Natural killer cell (primary cell): ENCODE data around the gene TSPAN1. TPM values are rescaled to one million over a fixed set of nuclear protein-coding genes. Genes with fewer than 3 reads are reported as not detected.

Experiments used
- ATAC-seq, 3 donors: fragments of 150-1000 bp in 2 of 3; fragments of 200-7000 bp in 1 of 3; cut with Tn5 transposase; 1 replicate in 1 of 3; 2 replicates in 2 of 3; pipeline ENCODE4 v1.10.0; 2021; ENCODE audit warnings: mild to moderate bottlenecking in 2 of 3, moderate library complexity in 2 of 3
- DNase-seq, 2 donors: peaks; one replicate each; pipeline versions ENCODE4 v3.0.0 to v3.0.0-alpha.2; 2013 to 2021; ENCODE audit warnings: mixed read lengths in 1 of 2
- H3K27ac ChIP-seq: one replicate; pipeline ENCODE4 v1.5.1; 2013; ENCODE audit warnings: mild to moderate bottlenecking, low read length
- H3K27me3 ChIP-seq: one replicate; pipeline ENCODE4 v1.6.1; 2013; ENCODE audit warnings: low read length; ENCODE audit not compliant: control insufficient read depth, insufficient read depth
- H3K36me3 ChIP-seq: one replicate; pipeline ENCODE4 v1.6.1; 2013; ENCODE audit warnings: low read length; ENCODE audit not compliant: control insufficient read depth, insufficient read depth
- H3K4me1 ChIP-seq: one replicate; pipeline ENCODE4 v1.6.1; 2013; ENCODE audit warnings: low read length; ENCODE audit not compliant: control insufficient read depth, insufficient read depth
- H3K4me3 ChIP-seq: one replicate; pipeline ENCODE4 v1.5.1; 2013; ENCODE audit warnings: low read length
- H3K9me3 ChIP-seq: one replicate; pipeline ENCODE4 v1.6.1; 2013; ENCODE audit warnings: low read length; ENCODE audit not compliant: control insufficient read depth, insufficient read depth
- H3K27ac Mint-ChIP-seq, 2 donors: one replicate each; pipeline ENCODE4 v1.8.0; 2022; ENCODE audit warnings: mild to moderate bottlenecking in 2 of 2, mixed read lengths in 2 of 2, moderate library complexity in 1 of 2
- H3K27me3 Mint-ChIP-seq, 2 donors: one replicate each; pipeline ENCODE4 v1.8.0; 2022; ENCODE audit warnings: low read depth in 2 of 2, mixed read lengths in 2 of 2
- H3K36me3 Mint-ChIP-seq: one replicate; pipeline ENCODE4 v1.8.0; 2022; ENCODE audit warnings: mixed read lengths
- H3K4me1 Mint-ChIP-seq, 2 donors: one replicate each; pipeline ENCODE4 v1.8.0; 2022; ENCODE audit warnings: mixed read lengths in 2 of 2
- H3K4me3 Mint-ChIP-seq: one replicate; pipeline ENCODE4 v1.8.0; 2022; ENCODE audit warnings: mild to moderate bottlenecking, moderate library complexity, mixed read lengths
- H3K9me3 Mint-ChIP-seq, 2 donors: one replicate each; pipeline ENCODE4 v1.8.0; 2022; ENCODE audit warnings: mixed read lengths in 2 of 2
- WGBS: methylation state at CpG from one replicate; pipeline ENCODE4 v1.1.7; 2013; ENCODE audit warnings: missing lambda C conversion rate; ENCODE audit not compliant: insufficient coverage; 5-methylcytosine and 5-hydroxymethylcytosine counted together
- intact Hi-C: fragments of 100-400 bp; cut with micrococcal nuclease; formaldehyde crosslinking; loops from one replicate; pipeline ENCODE4 v1.14.2; 2022
- total RNA-seq, 4 donors: library from RNA; stranded (reverse); fragments of 120-200 nt in 1 of 4; gene quantifications; one replicate each; pipeline versions ENCODE4 v1.2.3 to v1.2.4, GENCODE V29; 2013 to 2022
- TF ChIP-seq, protein P1 (sequence below): fragments of 200-600 bp; IDR thresholded peaks from one replicate; pipeline ENCODE4 v1.8.0; 2022; ENCODE audit warnings: antibody characterized with exemption

TSPAN1 gene
- total RNA-seq, 3 donors from 2014 or later (not counting 1 experiment from before 2014, with no cell fraction given): not detected

DNA sequence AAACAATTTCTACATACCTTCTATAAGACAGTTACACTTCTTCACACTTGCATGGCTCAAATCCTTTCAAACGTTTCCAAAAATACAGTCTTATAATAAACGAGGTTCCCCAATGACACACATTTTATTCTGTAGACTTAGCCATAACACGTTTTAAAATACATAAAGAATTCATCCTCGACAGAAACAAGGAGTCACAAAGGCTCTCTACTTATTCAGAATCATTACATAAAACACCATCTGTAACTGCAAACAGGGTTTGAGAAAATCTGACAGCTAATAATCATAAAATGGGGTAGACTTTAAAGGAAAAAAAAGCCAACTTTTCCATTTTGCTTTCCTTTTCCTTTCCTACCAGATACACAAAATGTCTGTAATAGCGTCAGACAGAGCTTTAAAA, 44.3 kb upstream of the TSPAN1 start:
- H3K27ac Mint-ChIP-seq: no peak overlapping the region
- peaks cover 16% of the 10 kb centered on the region for H3K4me1 ChIP-seq
- no peaks in the 10 kb centered on the region for H3K9me3 ChIP-seq
- H3K36me3 Mint-ChIP-seq: no peaks in the 10 kb centered on the region
- intact Hi-C loops: no loop called here
- peaks cover 13 to 35% of the 10 kb centered on the region in 2 donors for H3K27me3 Mint-ChIP-seq
- no peaks in the 10 kb centered on the region for H3K9me3 Mint-ChIP-seq
- ATAC-seq (no peak), DNase-seq (no peak)
- TF ChIP-seq, protein P1, sequence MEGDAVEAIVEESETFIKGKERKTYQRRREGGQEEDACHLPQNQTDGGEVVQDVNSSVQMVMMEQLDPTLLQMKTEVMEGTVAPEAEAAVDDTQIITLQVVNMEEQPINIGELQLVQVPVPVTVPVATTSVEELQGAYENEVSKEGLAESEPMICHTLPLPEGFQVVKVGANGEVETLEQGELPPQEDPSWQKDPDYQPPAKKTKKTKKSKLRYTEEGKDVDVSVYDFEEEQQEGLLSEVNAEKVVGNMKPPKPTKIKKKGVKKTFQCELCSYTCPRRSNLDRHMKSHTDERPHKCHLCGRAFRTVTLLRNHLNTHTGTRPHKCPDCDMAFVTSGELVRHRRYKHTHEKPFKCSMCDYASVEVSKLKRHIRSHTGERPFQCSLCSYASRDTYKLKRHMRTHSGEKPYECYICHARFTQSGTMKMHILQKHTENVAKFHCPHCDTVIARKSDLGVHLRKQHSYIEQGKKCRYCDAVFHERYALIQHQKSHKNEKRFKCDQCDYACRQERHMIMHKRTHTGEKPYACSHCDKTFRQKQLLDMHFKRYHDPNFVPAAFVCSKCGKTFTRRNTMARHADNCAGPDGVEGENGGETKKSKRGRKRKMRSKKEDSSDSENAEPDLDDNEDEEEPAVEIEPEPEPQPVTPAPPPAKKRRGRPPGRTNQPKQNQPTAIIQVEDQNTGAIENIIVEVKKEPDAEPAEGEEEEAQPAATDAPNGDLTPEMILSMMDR: no peak
- no peak overlapping the region for H3K4me3 ChIP-seq
- H3K4me3 Mint-ChIP-seq: peak overlapping the region; percentile 43
- H3K4me1 Mint-ChIP-seq: peaks cover 31 to 32% of the 10 kb centered on the region in 2 donors
- H3K27ac ChIP-seq: no peak overlapping the region
- peaks cover 13% of the 10 kb centered on the region for H3K27me3 ChIP-seq
- 30% methylated on average over 4 of the region's 5 CpGs for WGBS
- no peaks in the 10 kb centered on the region for H3K36me3 ChIP-seq

DNA sequence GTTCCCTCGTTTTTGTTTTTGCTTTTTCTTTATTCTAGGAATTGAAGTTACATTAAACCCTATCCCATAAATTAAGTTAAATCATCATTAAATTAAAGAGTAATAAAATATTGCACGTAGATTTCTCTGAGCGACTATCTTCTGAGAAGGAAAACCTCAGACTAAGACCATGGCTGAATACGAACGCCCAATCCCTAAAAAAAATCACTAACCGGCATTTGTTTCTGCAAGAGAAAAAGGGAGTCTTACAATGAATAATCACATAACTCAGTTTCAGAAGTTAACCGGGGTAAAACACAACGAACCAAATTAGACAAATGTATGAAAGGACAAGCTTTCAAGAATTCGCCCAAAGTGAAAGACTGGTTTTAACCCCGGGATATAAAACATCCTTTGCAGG, 43.8 kb upstream of the TSPAN1 start:
- Histone ChIP-seq H3K4me3 (no peak overlapping the region), H3K4me1 (peaks cover 16% of the 10 kb centered on the region), H3K27me3 (peaks cover 13% of the 10 kb centered on the region), H3K27ac (no peak overlapping the region), H3K9me3 (no peaks in the 10 kb centered on the region), H3K36me3 (no peaks in the 10 kb centered on the region)
- Mint-ChIP-seq H3K4me1 (peaks cover 31 to 32% of the 10 kb centered on the region in 2 donors), H3K9me3 (no peaks in the 10 kb centered on the region), H3K27me3 (peaks cover 13 to 35% of the 10 kb centered on the region in 2 donors), H3K4me3 (peak overlapping the region; percentile 100), H3K36me3 (no peaks in the 10 kb centered on the region), H3K27ac (peak overlapping the region in 1 of 2 donors; percentile 98)
- DNase-seq (peak in 1 of 2 donors; percentile 10), ATAC-seq (no peak)
- TF ChIP-seq, protein P1: no peak
- WGBS: 0% methylated on average over 8 of the region's 10 CpGs
- intact Hi-C loops: no loop called here

DNA sequence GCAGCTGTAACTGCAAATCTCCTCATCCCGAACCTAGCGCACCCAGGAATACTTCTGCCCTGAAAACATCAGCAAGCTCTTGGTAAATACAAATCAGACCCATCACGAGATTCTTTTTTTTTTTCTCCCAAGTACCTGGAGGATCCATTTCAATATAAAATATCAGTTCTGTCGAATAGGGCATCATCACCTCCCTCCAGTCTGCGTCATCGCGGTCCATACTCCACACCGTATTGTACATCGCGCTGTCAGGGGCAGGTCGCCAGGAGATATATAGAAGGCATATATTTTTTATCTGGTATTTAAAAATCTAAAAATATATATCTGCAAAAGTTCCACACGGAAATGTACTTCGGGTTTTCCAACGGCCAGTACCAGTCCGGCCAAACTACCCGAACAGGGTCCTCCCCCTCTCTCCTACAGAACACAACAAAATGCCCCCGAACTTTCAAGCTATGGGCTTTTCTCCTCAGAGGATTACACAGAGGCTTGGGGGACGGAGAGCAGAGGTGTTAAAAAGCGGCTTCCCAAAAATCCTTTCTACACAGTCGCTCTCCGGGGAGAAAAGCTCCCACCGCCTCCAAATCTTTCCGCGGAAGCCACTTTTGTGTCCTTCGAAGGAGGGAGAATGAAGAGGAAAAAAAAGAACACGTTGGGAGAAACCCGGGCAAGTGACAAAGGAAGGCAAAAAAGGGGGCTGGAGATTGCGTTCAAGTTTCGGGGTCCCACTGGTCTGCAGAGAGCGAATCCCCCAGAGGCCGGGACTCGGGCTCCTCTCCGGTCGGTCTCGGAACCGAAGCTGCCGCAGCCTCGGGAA, 43.0 kb upstream of the TSPAN1 start:
- Histone ChIP-seq H3K4me1 (peaks cover 16% of the 10 kb centered on the region), H3K27ac (peak overlapping the region; percentile 88), H3K27me3 (peaks cover 13% of the 10 kb centered on the region), H3K9me3 (no peaks in the 10 kb centered on the region), H3K4me3 (peak overlapping the region; percentile 74), H3K36me3 (no peaks in the 10 kb centered on the region)
- under 1% methylated on average over 27 of the region's 38 CpGs for WGBS
- ATAC-seq: peak in 2 of 3 donors; percentile 24 to 30
- no peaks in the 10 kb centered on the region for H3K9me3 Mint-ChIP-seq
- peak overlapping the region; percentile 94 to 98 for H3K27ac Mint-ChIP-seq
- intact Hi-C loops: loop anchor here (2.0 kb wide), 1 partner anchor 115 kb away; the partner anchor contains the start of gene RAD54L
- no peaks in the 10 kb centered on the region for H3K36me3 Mint-ChIP-seq
- peak; percentile 21 to 67 for DNase-seq
- H3K27me3 Mint-ChIP-seq: peaks cover 13 to 35% of the 10 kb centered on the region in 2 donors
- peaks cover 31 to 32% of the 10 kb centered on the region in 2 donors for H3K4me1 Mint-ChIP-seq
- H3K4me3 Mint-ChIP-seq: peak overlapping the region; percentile 100
- TF ChIP-seq, protein P1: no peak
